Heart right ventricle (tissue), 16 donors: ENCODE results near the gene ADAMTS6. TPM values are rescaled to one million over a fixed set of nuclear protein-coding genes. Genes with fewer than 3 reads are reported as not detected.
A peak's percentile ranks its signal among the peaks of the same experiment; 100 is the strongest.

ENCODE experiments used
- ATAC-seq, 8 donors: fragments of 200-7000 bp; cut with Tn5 transposase; one replicate each; pipeline ENCODE4 v1.9.1; 2020; ENCODE audit warnings: mild to moderate bottlenecking in 8 of 8, moderate library complexity in 8 of 8, moderate number of reproducible peaks in 1 of 8
- DNase-seq, 2 donors: peaks; one replicate each; pipeline ENCODE4 v3.0.0-alpha.2; 2020
- H3K27ac ChIP-seq, 10 donors: fragments of 200-600 bp; sonication (generic) in 2 of 10; one replicate each; pipeline versions ENCODE4 v1.5.0 to v1.8.0; 2020 to 2022; ENCODE audit warnings: mild to moderate bottlenecking in 3 of 10
- H3K27me3 ChIP-seq, 7 donors: fragments of 200-600 bp; one replicate each; pipeline ENCODE4 v1.8.0; 2021 to 2022; ENCODE audit warnings: mild to moderate bottlenecking in 2 of 7
- H3K36me3 ChIP-seq, 9 donors: fragments of 200-600 bp; sonication (generic) in 1 of 9; one replicate each; pipeline versions ENCODE4 v1.5.0 to v1.8.0; 2020 to 2022; ENCODE audit warnings: mild to moderate bottlenecking in 2 of 9
- H3K4me1 ChIP-seq, 9 donors: fragments of 200-600 bp; sonication (generic) in 1 of 9; one replicate each; pipeline versions ENCODE4 v1.5.0 to v1.8.0; 2020 to 2022; ENCODE audit warnings: mild to moderate bottlenecking in 4 of 9
- H3K4me3 ChIP-seq, 10 donors: fragments of 200-600 bp; sonication (generic) in 2 of 10; one replicate each; pipeline versions ENCODE4 v1.5.0 to v1.8.0; 2020 to 2022; ENCODE audit warnings: mild to moderate bottlenecking in 7 of 10, moderate library complexity in 2 of 10
- H3K9me3 ChIP-seq, 11 donors: fragments of 200-600 bp in 10 of 11; sonication (generic) in 2 of 11; one replicate each; pipeline versions ENCODE4 v1.5.0 to v1.8.0; 2013 to 2022; ENCODE audit warnings: mild to moderate bottlenecking in 2 of 11, control low read depth in 1 of 11, moderate library complexity in 1 of 11
- WGBS, 2 donors: extraction: QIAGEN DNeasy Blood & Tissue Kit; methylation state at CpG; one replicate each; pipeline ENCODE4 v1.1.7; 2013; ENCODE audit warnings: inconsistent platforms in 1 of 2; 5-methylcytosine and 5-hydroxymethylcytosine counted together
- intact Hi-C, 10 donors: fragments of 100-400 bp; cut with DNase I; formaldehyde crosslinking; loops; one replicate each; pipeline versions ENCODE4 v1.11.1 to v1.14.2; 2022
- polyA plus RNA-seq, 2 donors: library from polyadenylated mRNA; stranded (reverse); fragments of 200-250 nt; gene quantifications; one replicate each; pipeline ENCODE4 v1.2.3, GENCODE V29; 2013
- total RNA-seq, 10 donors: library from RNA; stranded (reverse); fragmentation: NEBNext Ultra II Directional in 3 of 10; extraction: Animal tissue kit (Norgen Biotek cat#: 25700) in 3 of 10; gene quantifications; one replicate each; pipeline versions ENCODE4 v1.2.1 to v1.2.4, GENCODE V29; 2021 to 2023
- TF ChIP-seq, protein P1 (sequence below), 9 donors: fragments of 200-600 bp; sonication (generic) in 2 of 9; IDR thresholded peaks; one replicate each; pipeline versions ENCODE4 v1.5.0 to v1.8.0; 2021 to 2022; ENCODE audit warnings: antibody characterized with exemption in 9 of 9, mild to moderate bottlenecking in 5 of 9, moderate library complexity in 1 of 9
- donor health status: Arrhythmogenic right ventricular cardiomyopathy.
- donor health status: ischemic (EF 13 %, LVEDD 7.1; RV severe dilation, severe dysfunction).
- donor health status: healthy with polysubstance abuse.
- donor health status: DM: no; HTN: yes; CAD: no.
- donor health status: DM: no; HTN: no; CAD: no.
- donor health status: ischemic (EF 25% LVEDD 6.9; RV normal size, moderate dysfunction).
- donor health status: ischemic (EF 25% LVEDD 5.7; RV mildly dilated, moderate dysfunction).
- donor health status: healthy.
- donor health status: DM: yes; HTN: yes; CAD: no.
- donor health status: Ischemic cardiomyopathy.
- donor health status: ischemic (EF 35%, LVEDD 5.7; RV mildly dilated, moderate dysfunction).
- donor health status: nonischemic (EF 11% LVEDD 7.7; RV severe dilation, severe dysfunction).
- donor health status: DM: yes; HTN: yes; CAD: no.
- donor health status: PGD.
- donor health status: ischemic (EF 29% LVEDD 5.4; RV normal size, mild dysfunction).
- donor health status: nonischemic (EF 23%, LVEDD 6.1; RV moderate dilation, normal function).

ADAMTS6 gene
- total and polyA plus RNA-seq, 12 donors, result 0.25 to 4.1 (median 2.1) TPM

DNA sequence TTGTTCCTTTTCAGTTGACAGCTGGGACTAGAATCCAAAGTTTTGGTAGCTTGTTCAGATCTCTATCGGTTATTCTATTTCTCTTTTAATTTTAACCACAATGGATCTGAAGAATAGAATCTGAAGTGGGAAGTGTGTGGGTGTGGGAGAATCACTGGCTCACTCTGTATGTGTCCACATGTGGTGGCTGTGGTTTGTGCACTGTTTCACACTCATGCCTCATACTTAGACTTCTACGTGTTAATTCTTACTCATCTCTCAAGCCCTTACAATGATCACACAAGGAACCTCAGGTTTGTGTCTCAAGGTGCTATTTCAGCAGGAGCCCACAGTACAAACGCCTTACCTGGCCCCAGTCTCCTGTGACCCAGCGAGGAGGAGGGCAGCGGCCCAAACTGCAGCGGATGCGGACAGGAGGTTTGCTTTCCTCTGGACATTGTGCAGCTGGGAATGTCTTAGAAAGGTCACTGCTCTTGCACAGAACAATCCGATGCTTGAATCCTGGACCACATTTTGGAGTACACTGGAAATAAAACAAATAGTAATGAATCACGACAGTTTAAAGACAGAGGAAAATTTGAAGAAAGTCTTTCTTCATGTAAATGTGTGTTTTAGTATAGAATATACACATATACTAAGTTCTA, 309.1 kb downstream of the ADAMTS6 start:
- Histone ChIP-seq H3K27me3 (no peaks in the 10 kb centered on the region), H3K9me3 (no peaks in the 10 kb centered on the region), H3K27ac (peak overlapping the region in 1 of 10 donors; percentile 38), H3K36me3 (peaks cover 0 to 10% (median 0%) of the 10 kb centered on the region in 9 donors), H3K4me1 (peaks cover 0 to 7% (median 0%) of the 10 kb centered on the region in 9 donors), H3K4me3 (no peak overlapping the region)
- ATAC-seq (peak in 2 of 8 donors; percentile 29 to 44), DNase-seq (no peak)
- intact Hi-C loops, result no loop called here
- TF ChIP-seq, protein P1, sequence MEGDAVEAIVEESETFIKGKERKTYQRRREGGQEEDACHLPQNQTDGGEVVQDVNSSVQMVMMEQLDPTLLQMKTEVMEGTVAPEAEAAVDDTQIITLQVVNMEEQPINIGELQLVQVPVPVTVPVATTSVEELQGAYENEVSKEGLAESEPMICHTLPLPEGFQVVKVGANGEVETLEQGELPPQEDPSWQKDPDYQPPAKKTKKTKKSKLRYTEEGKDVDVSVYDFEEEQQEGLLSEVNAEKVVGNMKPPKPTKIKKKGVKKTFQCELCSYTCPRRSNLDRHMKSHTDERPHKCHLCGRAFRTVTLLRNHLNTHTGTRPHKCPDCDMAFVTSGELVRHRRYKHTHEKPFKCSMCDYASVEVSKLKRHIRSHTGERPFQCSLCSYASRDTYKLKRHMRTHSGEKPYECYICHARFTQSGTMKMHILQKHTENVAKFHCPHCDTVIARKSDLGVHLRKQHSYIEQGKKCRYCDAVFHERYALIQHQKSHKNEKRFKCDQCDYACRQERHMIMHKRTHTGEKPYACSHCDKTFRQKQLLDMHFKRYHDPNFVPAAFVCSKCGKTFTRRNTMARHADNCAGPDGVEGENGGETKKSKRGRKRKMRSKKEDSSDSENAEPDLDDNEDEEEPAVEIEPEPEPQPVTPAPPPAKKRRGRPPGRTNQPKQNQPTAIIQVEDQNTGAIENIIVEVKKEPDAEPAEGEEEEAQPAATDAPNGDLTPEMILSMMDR (IDR thresholded peaks at IDR 0.05), result no peak
- 73 to 80% methylated on average over 9 of the region's 9 CpGs for WGBS, 2 donors

DNA sequence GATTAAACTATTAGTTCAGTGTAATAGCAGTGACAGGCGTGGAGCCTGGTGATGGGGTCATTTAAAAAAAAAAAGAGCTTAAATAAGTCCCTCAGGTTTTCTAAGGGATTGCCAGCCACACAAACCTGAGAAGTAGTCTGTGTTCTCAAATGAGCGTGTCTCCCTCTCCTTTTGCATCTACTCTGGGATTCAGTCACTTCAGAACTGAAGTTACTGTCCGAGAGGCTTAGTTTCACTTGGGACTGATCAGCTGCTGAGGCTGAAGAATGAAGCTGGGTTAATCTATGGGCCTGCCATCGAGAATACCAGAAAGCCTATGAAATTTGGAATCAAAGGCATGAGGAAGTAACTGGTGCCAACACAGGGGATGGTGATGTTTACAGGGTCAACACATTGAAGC, 310.1 kb downstream of the ADAMTS6 start:
- Histone ChIP-seq H3K4me3 (no peak overlapping the region), H3K27me3 (no peaks in the 10 kb centered on the region), H3K9me3 (no peaks in the 10 kb centered on the region), H3K27ac (no peak overlapping the region), H3K36me3 (peaks cover 0 to 10% (median 0%) of the 10 kb centered on the region in 9 donors), H3K4me1 (peaks cover 0 to 7% (median 0%) of the 10 kb centered on the region in 9 donors)
- TF ChIP-seq, protein P1 (IDR thresholded peaks at IDR 0.05), result no peak
- ATAC-seq (no peak), DNase-seq (no peak)
- WGBS, 2 donors, result 71 to 82% methylated on average over 4 of the region's 4 CpGs
- intact Hi-C loops, result no loop called here

DNA sequence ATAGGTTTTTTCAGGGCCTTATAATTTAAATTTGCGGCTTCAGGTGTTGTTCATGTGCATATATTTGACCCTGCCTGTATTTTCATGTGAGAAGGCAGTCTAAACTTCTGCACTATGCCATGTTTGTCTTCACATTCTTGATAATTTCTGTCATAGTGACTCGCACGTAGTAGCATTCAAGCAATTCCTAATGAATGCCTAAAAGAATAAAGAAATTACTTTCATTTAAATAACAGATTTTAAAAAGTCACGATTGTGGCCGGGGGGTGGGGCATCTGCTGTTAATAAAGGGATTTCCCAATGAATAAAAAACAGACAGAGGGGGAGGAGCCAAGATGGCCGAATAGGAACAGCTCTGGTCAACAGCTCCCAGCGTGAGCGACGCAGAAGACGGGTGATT, 318.0 kb downstream of the ADAMTS6 start:
- H3K36me3 ChIP-seq, result no peaks in the 10 kb centered on the region
- no peak overlapping the region for H3K27ac ChIP-seq
- TF ChIP-seq, protein P1 (IDR thresholded peaks at IDR 0.05), result no peak
- ATAC-seq (no peak), DNase-seq (no peak)
- 90 to 96% methylated on average over 10 of the region's 10 CpGs for WGBS, 2 donors
- H3K9me3 ChIP-seq, result no peaks in the 10 kb centered on the region
- H3K4me1 ChIP-seq, result no peaks in the 10 kb centered on the region
- H3K4me3 ChIP-seq, result no peak overlapping the region
- intact Hi-C loops, result no loop called here
- H3K27me3 ChIP-seq, result no peaks in the 10 kb centered on the region

DNA sequence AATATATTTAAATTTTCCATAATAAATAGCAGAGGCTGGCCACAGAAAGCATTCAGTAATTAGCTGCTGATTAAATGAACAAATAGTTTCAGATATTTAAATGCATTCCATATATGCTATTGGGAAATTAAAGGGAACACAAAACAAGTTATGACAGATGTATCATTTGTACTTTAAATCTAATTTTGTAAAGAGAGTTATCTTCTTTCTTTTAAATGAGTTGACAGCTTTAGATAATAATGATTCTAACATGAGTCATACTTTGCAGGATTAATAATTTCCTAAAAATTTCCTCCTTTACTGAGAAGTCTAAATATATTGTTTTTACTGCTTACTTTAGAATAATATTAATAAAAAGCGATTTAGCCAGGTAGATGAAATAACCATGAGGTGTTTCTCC, 320.1 kb downstream of the ADAMTS6 start:
- no peaks in the 10 kb centered on the region for H3K36me3 ChIP-seq
- DNase-seq, result no peak
- TF ChIP-seq, protein P1 (IDR thresholded peaks at IDR 0.05), result no peak
- H3K9me3 ChIP-seq, result no peaks in the 10 kb centered on the region
- no peak for ATAC-seq
- no peak overlapping the region for H3K27ac ChIP-seq
- H3K4me3 ChIP-seq, result no peak overlapping the region
- peaks cover 0 to 13% (median 6%) of the 10 kb centered on the region in 9 donors for H3K4me1 ChIP-seq
- 86 to 87% methylated on average over 1 of the region's 1 CpG for WGBS, 2 donors
- intact Hi-C loops, result no loop called here
- H3K27me3 ChIP-seq, result no peaks in the 10 kb centered on the region
